GM18909 (cell line): ENCODE data around the gene LYVE1.

Experiments
- ATAC-seq: cut with Tn5 transposase; IDR thresholded peaks from one replicate; pipeline ENCODE4 v1.9.1; 2021; ENCODE audit warnings: mild to moderate bottlenecking; ENCODE audit not compliant: unreplicated experiment, poor library complexity

LYVE1 gene

DNA sequence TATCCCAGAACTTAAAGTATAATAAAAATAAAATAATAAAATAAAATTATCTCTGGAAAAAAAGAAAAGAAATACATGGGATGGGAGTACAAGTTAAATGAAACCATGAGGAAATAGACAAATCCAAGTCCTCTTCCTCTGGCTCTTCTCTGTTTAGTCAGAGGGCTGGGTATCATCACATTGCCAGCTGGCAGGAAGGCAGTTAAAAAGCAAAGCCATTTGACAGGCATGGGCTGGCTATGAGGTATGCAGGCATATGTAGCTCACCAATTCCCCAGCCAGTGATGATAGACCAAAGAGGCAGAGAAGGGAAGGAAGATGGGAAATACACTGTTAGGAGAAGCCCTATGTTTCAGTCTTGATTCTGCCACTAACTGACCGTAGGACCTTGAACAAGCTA, 6.5 kb downstream of the LYVE1 start:
- no peak for ATAC-seq

DNA sequence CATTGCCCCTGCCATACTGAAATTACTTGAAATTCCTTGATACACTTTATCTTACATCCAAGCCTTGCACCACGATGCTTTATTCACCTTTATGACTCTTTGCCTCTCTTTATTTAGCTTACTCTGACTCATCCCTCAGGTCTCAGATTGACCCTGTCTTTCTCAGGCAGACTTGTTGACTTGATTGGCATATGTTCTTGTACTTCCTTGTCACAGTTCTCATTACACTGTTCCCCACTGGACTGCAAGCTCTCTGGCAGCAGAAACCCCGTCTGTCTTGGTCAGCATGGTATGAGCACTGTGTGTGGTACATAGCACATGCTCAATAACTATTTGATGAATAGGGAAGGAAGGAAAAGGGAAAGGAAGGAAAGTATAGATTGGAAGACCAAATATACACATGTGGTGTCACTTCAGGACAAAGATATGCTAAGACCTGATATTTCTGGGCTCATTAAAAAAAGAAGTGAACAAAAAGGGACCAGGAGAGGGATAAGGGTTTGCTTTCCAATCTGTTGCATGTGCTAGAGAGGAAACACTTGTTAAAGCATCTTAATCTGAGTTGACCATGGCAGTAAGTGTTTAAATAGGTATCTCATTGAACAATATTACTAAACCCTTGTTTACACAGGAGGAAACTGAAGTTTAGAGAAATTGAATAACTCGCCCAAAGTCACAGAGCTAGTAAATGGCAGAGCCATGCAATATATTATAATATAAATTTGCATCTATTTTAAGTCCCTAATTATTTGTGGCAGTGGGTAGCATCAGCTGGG, 7.2 kb downstream of the LYVE1 start:
- ATAC-seq = no peak

DNA sequence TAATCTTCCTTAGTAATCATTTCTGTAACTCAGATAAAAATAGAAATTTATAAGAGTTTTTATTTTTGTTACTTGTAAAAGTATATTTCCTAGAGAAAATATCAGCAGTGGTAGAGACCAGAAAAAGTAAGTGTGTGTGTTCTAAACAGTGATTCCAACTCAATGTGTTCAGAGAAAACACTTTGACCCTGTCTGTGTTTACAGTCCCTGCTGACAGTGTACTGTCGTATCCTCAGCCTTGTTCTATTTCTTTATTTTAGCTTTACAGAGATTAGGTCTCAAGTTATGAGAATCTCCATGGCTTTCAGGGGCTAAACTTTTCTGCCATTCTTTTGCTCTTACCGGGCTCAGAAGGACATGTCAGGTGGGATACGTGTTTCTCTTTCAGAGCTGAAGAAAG, 10.2 kb downstream of the LYVE1 start:
- ATAC-seq = no peak

DNA sequence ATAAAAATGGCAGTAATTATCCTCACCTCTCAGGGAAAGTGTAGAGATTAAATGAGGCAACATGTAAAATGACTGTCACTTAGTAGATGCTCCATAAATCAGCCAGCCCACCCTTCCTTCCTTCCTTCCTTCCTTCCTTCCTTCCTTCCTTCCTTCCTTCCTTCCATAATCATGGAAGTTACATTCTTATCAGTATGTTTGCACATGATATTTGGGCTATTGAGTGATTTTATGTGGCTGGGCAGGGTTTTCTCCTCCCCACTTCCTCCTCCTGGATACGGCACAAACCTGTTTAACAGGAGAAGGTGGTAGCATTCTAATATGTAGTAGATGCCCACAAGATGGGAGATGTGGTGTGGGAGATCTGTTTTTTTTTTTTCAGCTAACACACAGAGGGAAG, 11.9 kb downstream of the LYVE1 start:
- ATAC-seq = no peak

DNA sequence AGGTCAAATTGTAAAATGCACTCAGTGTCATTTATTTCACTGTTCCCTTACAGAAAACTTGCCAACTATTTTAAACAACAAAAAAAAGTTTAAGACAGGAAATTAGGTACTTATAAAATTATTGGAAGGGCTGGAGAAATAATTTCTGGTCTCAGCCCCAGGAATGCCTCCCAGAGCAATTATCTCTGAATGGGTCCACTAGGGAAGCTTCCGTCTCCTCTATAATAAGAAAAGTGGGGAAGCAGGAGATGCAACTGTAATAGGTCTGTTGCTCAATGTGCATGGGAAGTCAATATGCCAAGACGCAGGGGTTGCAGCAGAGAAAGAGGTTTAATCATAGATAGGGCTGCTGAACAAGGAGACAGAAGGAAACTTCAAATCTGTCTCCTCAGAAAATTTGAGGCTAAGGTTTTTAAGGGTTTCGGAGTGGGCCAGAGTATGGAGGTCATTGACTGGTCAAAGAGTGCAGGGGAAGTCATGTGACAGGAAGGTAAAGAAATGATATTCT, 16.6 kb downstream of the LYVE1 start:
- no peak for ATAC-seq

DNA sequence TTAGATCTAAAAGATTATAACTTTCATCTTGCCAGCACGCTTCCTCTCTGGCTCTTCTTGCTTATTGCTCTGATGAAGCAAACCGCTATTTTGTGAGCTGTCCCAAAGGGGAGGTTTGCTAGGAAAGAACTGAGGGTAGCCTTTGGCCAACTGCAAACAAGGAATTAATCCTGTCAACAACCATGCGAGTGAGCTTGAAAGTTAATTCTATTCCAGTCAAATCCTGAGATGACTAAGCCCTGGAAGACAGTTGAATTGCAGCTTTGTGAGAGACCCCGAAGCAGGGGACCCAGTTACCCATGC, 17.2 kb downstream of the LYVE1 start:
- ATAC-seq = no peak

DNA sequence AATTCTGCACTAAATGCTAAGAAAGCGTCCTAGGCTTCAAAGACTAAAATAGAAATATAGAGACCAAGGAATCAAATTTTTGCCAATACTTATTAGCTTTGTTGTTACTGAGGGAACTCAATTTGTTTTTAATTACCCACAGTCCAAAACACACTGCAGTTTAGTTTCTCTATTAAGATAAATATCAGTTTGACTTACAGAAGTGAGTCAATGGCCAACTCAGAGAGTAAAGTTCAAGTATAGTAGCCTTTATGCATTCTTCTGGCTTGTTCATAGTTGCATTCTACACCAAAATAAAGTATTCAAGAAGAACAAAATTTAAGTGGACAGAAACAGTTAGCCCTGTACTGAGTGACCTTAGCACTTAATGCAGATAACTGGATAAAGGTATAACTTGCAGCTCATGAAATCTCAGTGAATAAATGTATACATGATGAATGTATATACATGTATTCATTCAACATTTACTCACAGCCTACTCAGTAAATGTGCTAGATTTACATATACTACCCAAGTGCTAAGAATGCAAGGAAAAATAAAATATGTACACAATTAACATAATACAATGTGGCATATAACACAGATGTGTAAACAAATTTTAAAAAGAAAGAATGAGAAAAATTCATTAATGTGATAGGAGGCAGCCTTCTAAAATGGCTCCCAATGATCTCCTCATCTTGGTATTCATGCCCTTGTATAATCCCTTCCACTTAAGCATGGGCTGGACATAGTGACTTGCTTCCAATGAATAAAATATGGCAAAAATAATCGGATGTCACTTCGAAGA, 17.8 kb downstream of the LYVE1 start:
- ATAC-seq = no peak

DNA sequence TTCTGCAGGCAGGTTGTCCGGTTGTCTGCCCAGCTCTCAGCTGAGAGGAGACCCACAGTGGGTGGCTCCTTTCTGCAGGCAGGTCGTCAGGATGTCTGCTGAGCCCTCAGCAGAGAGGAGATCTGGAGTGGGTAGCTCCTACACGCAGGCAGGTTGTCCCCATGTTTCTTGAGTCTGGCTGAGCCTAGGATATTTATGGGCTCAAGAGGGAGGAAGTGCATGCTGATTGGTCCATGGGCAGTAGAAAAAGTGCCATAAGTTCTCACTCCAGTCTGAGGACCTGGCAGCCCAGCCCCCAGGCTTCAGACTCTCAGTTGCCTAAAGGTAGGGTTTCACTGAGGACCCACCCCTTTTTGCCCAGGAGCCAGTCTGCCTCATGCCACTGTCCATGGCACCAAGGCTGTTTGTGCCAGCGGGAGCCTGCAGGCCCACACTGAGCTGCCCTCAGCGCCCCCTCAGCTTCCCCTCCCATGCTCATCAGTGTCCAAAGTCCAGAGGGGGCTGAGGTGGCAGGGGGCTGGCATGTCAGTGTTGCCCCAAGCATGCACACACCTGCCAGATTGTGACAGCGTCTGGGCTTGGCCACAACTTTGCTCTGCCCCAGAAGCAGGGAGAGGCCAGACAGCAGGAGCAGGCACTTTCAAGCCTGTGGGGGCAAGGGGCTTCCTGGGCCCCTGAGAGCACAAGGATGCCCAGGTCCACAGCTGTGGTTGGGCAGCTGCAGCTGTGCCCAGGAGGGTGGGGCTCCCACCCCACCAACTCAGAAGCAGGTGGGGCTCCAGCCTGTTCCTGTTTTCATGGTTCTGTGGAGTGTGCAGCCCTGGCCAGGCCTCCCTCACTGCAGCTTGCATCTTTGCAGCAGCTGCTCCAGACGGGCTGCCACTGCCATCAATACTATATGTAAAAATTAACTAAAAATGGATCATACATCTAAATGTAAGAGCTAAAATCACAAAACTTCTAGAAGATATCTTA, 23.7 kb downstream of the LYVE1 start:
- no peak for ATAC-seq

DNA sequence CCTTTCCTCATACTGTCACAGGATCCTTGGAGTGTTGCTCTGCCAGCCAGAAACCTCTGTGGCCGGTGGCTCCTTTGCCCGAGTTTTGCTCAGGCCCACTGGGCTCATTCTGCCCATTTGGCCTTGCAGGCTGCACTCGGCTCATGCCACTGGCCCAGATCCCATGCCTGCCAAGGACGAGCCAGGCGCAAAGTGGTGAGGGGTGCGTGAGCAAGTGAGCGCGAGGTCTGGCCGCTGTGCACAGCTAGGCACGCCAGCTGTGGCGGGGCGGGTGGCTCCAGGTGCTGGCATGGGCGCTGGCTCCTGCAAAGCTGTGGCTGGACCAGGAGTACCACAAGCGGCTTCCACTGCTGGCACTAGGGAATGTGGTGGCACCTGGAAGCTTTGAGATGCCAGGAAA, 24.7 kb downstream of the LYVE1 start:
- no peak for ATAC-seq

DNA sequence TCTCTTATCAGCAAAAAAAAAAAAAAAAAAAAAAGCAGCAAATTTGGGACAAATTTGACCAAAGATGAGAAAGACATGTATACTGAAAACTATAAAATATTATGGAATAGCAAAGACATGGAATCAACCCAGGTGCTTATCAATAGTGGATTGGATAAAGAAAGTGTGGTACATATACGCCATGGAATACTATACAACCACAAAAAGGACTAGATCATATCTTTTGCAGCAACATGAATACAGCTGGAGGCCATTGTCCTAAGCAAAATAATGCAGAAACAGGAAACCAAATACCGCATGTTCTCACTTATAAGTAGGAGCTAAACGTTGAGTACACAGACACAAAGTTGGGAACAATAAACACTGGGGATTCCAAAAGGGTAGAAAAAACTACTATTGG, 25.7 kb downstream of the LYVE1 start:
- no peak for ATAC-seq

DNA sequence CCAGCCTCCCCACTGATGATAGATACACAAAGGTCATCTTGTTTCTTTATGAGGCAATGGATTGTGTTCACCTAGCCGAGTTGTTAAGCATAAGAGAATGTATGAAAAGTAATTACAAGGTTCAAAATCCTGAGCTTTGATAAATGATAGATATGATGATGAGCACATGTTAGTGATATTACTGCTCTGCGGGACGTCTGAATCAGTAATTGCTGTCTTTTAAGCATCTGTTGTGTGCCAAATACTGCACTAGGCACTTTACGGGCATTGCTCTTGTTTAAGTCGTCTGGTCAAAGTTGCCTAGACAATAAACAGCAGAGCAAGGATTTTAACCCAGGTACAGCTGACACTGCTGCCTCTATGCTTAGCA, 26.9 kb downstream of the LYVE1 start:
- ATAC-seq = no peak

DNA sequence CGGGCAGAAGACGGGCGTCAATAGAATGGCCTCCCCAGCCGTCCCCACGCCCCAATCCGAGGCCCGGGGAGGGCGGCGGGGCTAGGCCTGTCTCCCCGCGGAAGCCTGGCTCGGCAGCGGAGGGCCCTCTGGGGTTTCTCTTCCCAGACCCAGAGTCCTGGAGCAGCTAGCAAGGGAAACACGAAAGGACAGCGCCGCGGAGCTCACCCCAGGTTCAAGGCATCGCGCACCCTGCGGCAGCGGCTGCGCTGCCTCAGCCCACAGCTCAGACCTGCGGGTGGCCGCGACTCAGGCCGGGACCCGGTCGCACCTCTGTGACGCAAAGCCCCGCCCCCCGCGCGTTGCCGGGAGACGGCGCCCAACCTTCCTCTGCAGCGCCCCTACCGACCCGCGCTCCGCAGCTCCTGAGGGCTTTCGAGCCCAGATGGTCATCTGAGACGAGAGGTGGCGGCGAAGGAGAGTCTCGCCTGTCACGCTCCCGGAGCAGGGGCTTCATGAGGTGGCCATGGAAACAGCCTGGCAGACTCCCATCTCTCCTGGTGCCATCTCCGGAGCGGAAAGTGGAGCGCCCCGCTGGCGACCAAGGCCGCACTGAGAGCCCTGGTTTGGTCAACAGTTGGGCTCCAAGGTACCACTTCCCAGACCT, 27.4 kb downstream of the LYVE1 start, which contains the start of gene RNF141:
Gene RNF141 (minus strand): TSS at position 273 of the 646 bp plus-strand sequence. CDS start 7,029 bp downstream, outside the sequence.
- peak; percentile 99 for ATAC-seq

DNA sequence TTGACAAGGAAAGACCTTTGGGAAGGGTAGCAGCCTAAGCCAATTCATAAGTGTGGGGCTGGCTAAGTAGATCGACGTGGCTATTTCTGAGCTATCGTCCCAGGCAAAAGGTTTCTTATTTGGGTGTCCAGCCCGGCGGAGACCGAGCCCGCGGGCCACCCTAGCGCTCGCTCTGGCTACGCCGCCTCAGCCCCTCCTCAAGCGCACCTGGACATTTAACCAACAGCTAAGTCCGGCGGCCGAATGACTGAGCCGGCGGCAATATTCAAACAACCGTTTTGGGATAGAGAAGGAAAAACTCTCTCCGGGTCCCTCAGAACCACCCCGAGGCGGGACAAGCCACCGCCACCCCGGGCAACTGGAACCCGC, 27.9 kb downstream of the LYVE1 start:
- ATAC-seq = peak; percentile 30

DNA sequence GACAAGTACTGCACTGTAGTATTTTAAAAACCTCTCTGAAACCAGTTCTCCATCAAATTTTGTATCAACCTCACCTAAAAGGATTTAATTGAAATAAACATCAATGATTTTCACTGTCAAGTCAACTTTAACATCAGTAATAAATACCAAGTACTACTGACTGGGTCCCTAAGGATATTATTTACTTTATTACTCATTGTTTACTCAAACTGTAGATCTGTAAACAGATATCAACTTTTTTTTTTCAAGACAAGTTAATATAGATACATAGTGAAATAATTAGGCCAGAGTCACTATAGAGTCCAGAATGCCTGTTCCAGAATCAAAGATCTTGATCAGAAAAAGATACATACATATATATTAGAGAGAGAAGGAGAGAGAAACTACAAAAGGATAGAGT, 29.1 kb downstream of the LYVE1 start:
- ATAC-seq = no peak

DNA sequence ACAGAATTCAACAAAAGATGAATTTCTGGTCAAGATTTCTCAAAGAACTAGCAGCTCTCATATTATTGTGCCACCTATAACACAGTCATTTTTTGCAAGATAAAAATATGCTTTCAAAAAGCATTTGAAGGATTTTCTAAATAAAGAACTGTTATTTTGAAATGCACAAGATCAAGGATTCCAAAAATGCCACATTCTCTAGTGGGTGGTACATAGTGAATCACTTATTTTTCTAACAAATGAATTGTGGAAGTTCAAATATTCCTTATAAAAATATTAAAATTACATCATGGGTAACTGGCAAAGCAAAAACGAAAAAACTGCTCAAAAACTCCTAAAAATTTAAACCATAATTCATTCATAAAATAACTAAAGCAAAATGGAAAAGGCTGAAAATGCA, 29.5 kb downstream of the LYVE1 start:
- ATAC-seq = no peak

DNA sequence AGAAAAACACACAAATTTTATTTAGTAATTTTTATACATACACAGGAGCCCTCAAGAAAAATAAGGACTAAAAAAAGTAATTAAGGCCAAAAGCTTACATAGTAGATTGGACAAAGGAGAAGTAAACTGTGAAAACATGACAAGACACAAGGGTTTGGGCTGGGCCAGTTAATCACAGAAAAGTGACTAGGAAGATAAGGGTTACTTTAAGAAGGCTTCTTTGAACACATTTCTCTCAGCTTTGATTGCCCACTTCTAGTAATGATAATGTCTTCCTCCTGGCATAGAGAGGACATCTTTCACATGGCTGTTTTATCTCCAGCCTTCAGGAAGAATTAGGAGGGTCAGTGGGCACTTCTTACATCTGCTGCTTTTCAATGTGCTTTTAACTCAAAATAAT, 30.9 kb downstream of the LYVE1 start:
- no peak for ATAC-seq

DNA sequence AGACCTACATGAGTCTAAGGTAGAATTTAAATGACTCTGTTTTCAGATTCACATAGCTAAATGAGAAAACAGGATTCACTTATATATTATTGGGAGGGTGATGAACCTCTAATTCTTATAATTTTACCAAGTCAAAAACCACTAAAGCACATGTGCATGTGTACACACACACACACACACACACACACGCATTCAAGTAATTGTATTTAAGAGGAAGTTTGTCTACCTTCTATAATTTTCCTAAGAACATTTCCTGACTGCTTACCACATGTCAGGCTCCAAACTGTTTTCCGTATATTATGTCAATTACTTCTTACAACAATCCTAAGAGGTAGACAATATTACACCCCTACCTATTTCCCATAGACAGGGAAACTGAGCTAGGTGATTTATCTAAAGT, 34.1 kb downstream of the LYVE1 start:
- no peak for ATAC-seq

DNA sequence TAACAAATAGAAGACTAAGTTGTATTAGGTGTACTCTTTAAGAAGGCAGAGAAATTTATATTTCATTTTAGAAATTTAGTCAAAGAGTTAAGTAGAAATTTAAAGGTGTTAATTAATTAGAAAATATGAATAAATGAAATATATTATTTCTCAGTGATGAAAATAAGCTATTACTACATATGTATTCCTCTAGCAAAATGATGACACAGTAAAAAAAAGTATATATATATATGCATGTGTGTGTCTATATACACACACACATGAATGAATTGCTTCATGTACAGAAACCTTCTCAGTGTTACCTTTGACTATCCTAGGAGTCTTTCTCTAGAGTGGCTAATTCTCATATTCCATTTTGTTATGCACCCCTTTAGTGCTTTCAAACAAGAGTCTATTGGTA, 35.1 kb downstream of the LYVE1 start:
- no peak for ATAC-seq

DNA sequence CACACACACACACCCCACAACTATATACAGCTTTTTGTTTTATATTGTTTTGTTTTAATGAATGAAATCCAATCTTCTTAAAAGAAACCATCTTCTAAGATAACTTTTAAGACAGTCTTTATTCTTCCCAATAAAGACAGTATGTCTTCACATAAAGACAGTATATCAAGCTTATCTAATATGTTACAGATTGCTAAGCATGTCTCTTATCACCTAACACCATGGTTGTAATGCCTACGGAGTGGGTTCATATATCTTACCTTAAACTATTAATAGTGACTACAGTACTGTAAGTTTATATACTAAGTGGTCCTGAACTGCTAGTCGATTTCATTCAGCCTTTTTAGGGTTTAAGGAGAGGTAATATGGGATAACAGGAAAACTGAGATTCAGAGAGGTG, 35.9 kb downstream of the LYVE1 start:
- ATAC-seq = no peak

DNA sequence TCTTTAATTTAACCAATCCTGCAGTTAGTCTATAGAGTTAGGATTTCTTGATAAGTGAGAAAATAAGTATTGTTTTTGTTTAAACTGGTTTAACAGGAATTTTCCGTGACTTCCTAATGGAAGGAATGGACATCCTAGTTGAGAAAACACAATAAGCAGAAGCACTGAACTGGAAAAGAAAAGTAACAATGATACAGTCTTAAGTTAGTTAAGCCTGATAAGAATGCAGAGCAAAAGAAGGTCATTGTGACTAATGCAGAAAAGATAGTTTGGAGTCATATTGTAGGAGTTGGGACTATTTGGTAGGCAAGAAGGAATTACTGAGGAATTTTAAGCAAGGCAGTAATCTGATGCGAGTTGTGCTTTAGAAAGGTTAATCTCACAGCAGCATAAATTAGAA, 39.2 kb downstream of the LYVE1 start:
- ATAC-seq = no peak
